CD4-positive, CD25-positive, alpha-beta regulatory T cell (primary cell): ENCODE data around the gene CCDC174. TPM values are rescaled to one million over a fixed set of nuclear protein-coding genes. Genes with fewer than 3 reads are reported as not detected.

ENCODE experiments used
- ATAC-seq, 2 donors: fragments of 150-1000 bp; cut with Tn5 transposase; one replicate each; pipeline ENCODE4 v1.10.0; 2021; ENCODE audit warnings: low read depth in 2 of 2, moderate number of reproducible peaks in 2 of 2, moderate library complexity in 1 of 2
- DNase-seq, 3 donors: peaks; one replicate each; pipeline versions ENCODE4 v3.0.0 to v3.0.0-alpha.2; 2012 to 2022; ENCODE audit warnings: mixed read lengths in 1 of 3
- H3K27ac ChIP-seq: one replicate; pipeline ENCODE4 v1.7.0; 2013; ENCODE audit warnings: mild to moderate bottlenecking, low read length; ENCODE audit not compliant: insufficient read depth, poor library complexity, severe bottlenecking
- H3K27me3 ChIP-seq: one replicate; pipeline ENCODE4 v1.7.0; 2013; ENCODE audit warnings: low read length; ENCODE audit not compliant: control insufficient read depth, insufficient read depth
- H3K36me3 ChIP-seq: one replicate; pipeline ENCODE4 v1.7.0; 2013; ENCODE audit warnings: mild to moderate bottlenecking, low read length, moderate library complexity; ENCODE audit not compliant: control insufficient read depth, insufficient read depth
- H3K4me1 ChIP-seq: 2 replicates; pipeline ENCODE4 v1.7.0; 2013; ENCODE audit warnings: mild to moderate bottlenecking, low read length; ENCODE audit not compliant: insufficient read depth, control insufficient read depth, poor library complexity, severe bottlenecking
- H3K4me3 ChIP-seq: one replicate; pipeline ENCODE4 v1.7.0; 2013; ENCODE audit warnings: low read depth, mild to moderate bottlenecking, low read length, moderate library complexity
- H3K9me3 ChIP-seq, 2 experiments: 1 replicate in 1 of 2; 2 replicates in 1 of 2; pipeline ENCODE4 v1.7.0; 2013; ENCODE audit warnings: low read length in 2 of 2, mild to moderate bottlenecking in 1 of 2, moderate library complexity in 1 of 2; ENCODE audit not compliant: control insufficient read depth in 2 of 2
- H3K27ac Mint-ChIP-seq, 3 donors: one replicate each; pipeline ENCODE4 v1.8.0; 2020 to 2022; ENCODE audit warnings: mild to moderate bottlenecking in 3 of 3, mixed read lengths in 3 of 3, moderate library complexity in 2 of 3
- H3K27me3 Mint-ChIP-seq: one replicate; pipeline ENCODE4 v1.8.0; 2022; ENCODE audit warnings: mild to moderate bottlenecking, mixed read lengths
- H3K36me3 Mint-ChIP-seq: one replicate; pipeline ENCODE4 v1.8.0; 2020; ENCODE audit warnings: mixed read lengths
- H3K4me1 Mint-ChIP-seq, 4 donors: one replicate each; pipeline ENCODE4 v1.8.0; 2020 to 2022; ENCODE audit warnings: mixed read lengths in 4 of 4, mild to moderate bottlenecking in 1 of 4
- H3K4me3 Mint-ChIP-seq, 4 donors: one replicate each; pipeline ENCODE4 v1.8.0; 2020 to 2022; ENCODE audit warnings: mild to moderate bottlenecking in 4 of 4, mixed read lengths in 4 of 4, moderate library complexity in 3 of 4
- H3K9me3 Mint-ChIP-seq, 7 donors: one replicate each; pipeline ENCODE4 v1.8.0; 2020 to 2022; ENCODE audit warnings: mixed read lengths in 7 of 7, mild to moderate bottlenecking in 3 of 7, moderate library complexity in 2 of 7
- polyA plus RNA-seq, 4 donors: library from polyadenylated mRNA; unstranded; fragments of 300-500 nt; fragmentation: Illumina TruSeq; gene quantifications; one replicate each; pipeline ENCODE4 v1.2.3, GENCODE V29; 2021
- total RNA-seq: library from RNA; stranded (reverse); gene quantifications from one replicate; pipeline ENCODE4 v1.2.3, GENCODE V29; 2022

CCDC174 gene
- total and polyA plus RNA-seq, 5 donors from 2014 or later: 16.3 to 55.7 (median 21.3) TPM

DNA sequence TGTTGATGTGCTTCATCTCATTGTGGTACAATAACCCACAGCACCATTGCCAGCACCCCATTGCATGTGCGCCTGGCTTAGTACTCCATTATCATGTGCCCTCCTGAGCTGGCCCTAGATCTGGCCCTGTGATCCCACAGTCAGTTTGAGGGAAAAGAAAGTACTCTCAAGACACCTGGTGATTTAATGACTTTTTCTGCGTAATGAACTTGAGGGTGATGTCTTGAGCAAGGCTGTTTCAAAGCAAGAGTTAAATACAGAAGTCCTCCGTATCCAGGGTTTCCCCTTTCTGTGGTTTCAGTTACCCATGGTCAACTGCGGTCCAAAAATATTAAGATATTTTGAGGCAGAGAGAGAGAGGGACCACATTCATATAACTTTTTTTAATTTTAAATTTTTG is 39.7 kb downstream of the CCDC174 start:
- H3K4me1 ChIP-seq: no peaks in the 10 kb centered on the region
- no peak for ATAC-seq
- H3K27ac ChIP-seq: no peak overlapping the region
- peaks cover 9% of the 10 kb centered on the region for H3K27me3 ChIP-seq
- H3K4me1 Mint-ChIP-seq: no peaks in the 10 kb centered on the region
- no peak overlapping the region for H3K4me3 Mint-ChIP-seq
- no peaks in the 10 kb centered on the region for H3K27me3 Mint-ChIP-seq
- no peaks in the 10 kb centered on the region for H3K9me3 ChIP-seq
- no peak overlapping the region for H3K27ac Mint-ChIP-seq
- H3K9me3 Mint-ChIP-seq: peaks cover 0 to 2% (median 0%) of the 10 kb centered on the region in 7 donors
- H3K36me3 ChIP-seq: no peaks in the 10 kb centered on the region
- no peak for DNase-seq
- peaks cover 5% of the 10 kb centered on the region for H3K36me3 Mint-ChIP-seq
- no peak overlapping the region for H3K4me3 ChIP-seq

DNA sequence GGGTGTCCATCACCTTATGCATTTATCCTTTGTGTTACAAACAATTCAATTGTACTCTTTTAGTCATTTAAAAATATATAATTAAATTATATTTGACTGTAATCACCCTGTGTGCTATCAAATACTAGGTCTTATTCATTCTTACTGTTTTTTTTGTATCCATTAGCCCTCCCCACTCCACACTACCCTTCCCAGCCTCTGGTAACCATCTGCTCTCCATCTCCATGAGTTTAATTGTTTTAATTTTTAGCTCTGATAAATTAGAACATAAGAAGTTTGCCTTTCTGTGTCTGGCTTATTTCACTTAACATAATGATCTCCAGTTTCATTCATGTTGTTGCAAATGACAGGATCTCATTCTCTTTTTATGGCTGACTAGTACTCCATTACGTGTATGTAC is 40.2 kb downstream of the CCDC174 start:
- Mint-ChIP-seq H3K4me1 (no peaks in the 10 kb centered on the region), H3K27ac (no peak overlapping the region), H3K36me3 (peaks cover 5% of the 10 kb centered on the region), H3K27me3 (no peaks in the 10 kb centered on the region), H3K9me3 (peaks cover 0 to 2% (median 0%) of the 10 kb centered on the region in 7 donors), H3K4me3 (no peak overlapping the region)
- Histone ChIP-seq H3K36me3 (no peaks in the 10 kb centered on the region), H3K4me3 (no peak overlapping the region), H3K27ac (no peak overlapping the region), H3K9me3 (no peaks in the 10 kb centered on the region), H3K4me1 (no peaks in the 10 kb centered on the region), H3K27me3 (peaks cover 9% of the 10 kb centered on the region)
- ATAC-seq (no peak), DNase-seq (no peak)

DNA sequence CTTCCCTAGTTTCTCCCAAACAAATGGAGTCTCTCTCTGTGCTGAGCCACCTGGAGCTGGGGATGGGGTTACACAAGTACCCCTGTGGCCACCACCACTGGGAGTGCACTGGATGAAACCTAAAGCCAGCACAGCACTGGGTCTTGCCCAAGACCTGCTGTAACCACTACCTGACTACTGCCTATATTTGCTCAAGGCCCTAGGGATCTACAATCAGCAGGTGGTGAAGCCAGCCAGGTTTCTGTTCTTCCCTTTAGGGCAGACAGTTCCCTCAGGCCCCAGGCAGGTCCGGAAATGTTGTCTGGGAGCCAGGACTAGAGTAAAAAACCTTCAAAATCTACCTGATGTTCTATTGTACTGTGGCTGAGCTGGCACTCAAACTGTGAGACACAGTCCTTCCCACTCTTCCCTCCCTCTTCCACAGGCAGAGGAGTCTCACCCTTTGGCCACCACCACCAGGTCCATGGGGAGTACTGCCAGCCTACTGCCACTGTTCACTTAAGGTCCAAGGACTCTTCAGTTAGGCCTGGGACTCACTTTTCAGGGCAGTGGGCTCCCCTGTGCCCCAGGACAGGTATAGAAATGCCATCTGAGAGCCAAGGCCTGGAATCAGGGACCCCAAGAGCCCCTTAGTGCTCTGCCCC is 47.2 kb downstream of the CCDC174 start:
- H3K36me3 Mint-ChIP-seq: no peaks in the 10 kb centered on the region
- H3K9me3 ChIP-seq: no peaks in the 10 kb centered on the region
- H3K9me3 Mint-ChIP-seq: peaks cover 0 to 4% (median 0%) of the 10 kb centered on the region in 7 donors
- H3K27me3 ChIP-seq: no peaks in the 10 kb centered on the region
- H3K4me1 ChIP-seq: no peaks in the 10 kb centered on the region
- DNase-seq: no peak
- no peak overlapping the region for H3K27ac ChIP-seq
- H3K27ac Mint-ChIP-seq: no peak overlapping the region
- no peak overlapping the region for H3K4me3 ChIP-seq
- no peak for ATAC-seq
- no peak overlapping the region for H3K4me3 Mint-ChIP-seq
- H3K27me3 Mint-ChIP-seq: no peaks in the 10 kb centered on the region
- H3K36me3 ChIP-seq: no peaks in the 10 kb centered on the region
- H3K4me1 Mint-ChIP-seq: no peaks in the 10 kb centered on the region

GRCh38 chr3:14699643-14700042 is 48.1 kb downstream of the CCDC174 start:
- Mint-ChIP-seq H3K4me3 (no peak overlapping the region), H3K36me3 (peaks cover 5% of the 10 kb centered on the region), H3K27ac (no peak overlapping the region), H3K9me3 (peaks cover 0 to 4% (median 0%) of the 10 kb centered on the region in 7 donors), H3K4me1 (no peaks in the 10 kb centered on the region), H3K27me3 (no peaks in the 10 kb centered on the region)
- H3K4me1 ChIP-seq: no peaks in the 10 kb centered on the region
- no peaks in the 10 kb centered on the region for H3K27me3 ChIP-seq
- H3K27ac ChIP-seq: no peak overlapping the region
- H3K4me3 ChIP-seq: no peak overlapping the region
- H3K36me3 ChIP-seq: no peaks in the 10 kb centered on the region
- ATAC-seq (no peak), DNase-seq (no peak)
- H3K9me3 ChIP-seq: no peaks in the 10 kb centered on the region

GRCh38 chr3:14700891-14701290 is 49.3 kb downstream of the CCDC174 start:
- H3K4me1 ChIP-seq: no peaks in the 10 kb centered on the region
- DNase-seq (no peak), ATAC-seq (no peak)
- H3K27me3 Mint-ChIP-seq: no peaks in the 10 kb centered on the region
- no peak overlapping the region for H3K4me3 Mint-ChIP-seq
- no peaks in the 10 kb centered on the region for H3K9me3 ChIP-seq
- peaks cover 5% of the 10 kb centered on the region for H3K36me3 Mint-ChIP-seq
- no peak overlapping the region for H3K27ac ChIP-seq
- H3K4me3 ChIP-seq: no peak overlapping the region
- H3K27ac Mint-ChIP-seq: no peak overlapping the region
- H3K9me3 Mint-ChIP-seq: peaks cover 0 to 4% (median 0%) of the 10 kb centered on the region in 7 donors
- H3K36me3 ChIP-seq: no peaks in the 10 kb centered on the region
- H3K4me1 Mint-ChIP-seq: no peaks in the 10 kb centered on the region
- no peaks in the 10 kb centered on the region for H3K27me3 ChIP-seq

GRCh38 chr3:14701676-14702075 is 50.1 kb downstream of the CCDC174 start:
- no peaks in the 10 kb centered on the region for H3K9me3 ChIP-seq
- ATAC-seq: no peak
- no peak overlapping the region for H3K27ac Mint-ChIP-seq
- H3K27me3 Mint-ChIP-seq: no peaks in the 10 kb centered on the region
- H3K4me1 ChIP-seq: no peaks in the 10 kb centered on the region
- H3K36me3 ChIP-seq: no peaks in the 10 kb centered on the region
- no peak overlapping the region for H3K4me3 Mint-ChIP-seq
- peaks cover 0 to 4% (median 0%) of the 10 kb centered on the region in 7 donors for H3K9me3 Mint-ChIP-seq
- peaks cover 5% of the 10 kb centered on the region for H3K36me3 Mint-ChIP-seq
- H3K27me3 ChIP-seq: no peaks in the 10 kb centered on the region
- no peaks in the 10 kb centered on the region for H3K4me1 Mint-ChIP-seq
- no peak for DNase-seq
- no peak overlapping the region for H3K27ac ChIP-seq
- no peak overlapping the region for H3K4me3 ChIP-seq

- Mint-ChIP-seq H3K4me1 (no peaks in the 10 kb centered on the region), H3K36me3 (peaks cover 5% of the 10 kb centered on the region), H3K9me3 (peaks cover 0 to 2% (median 0%) of the 10 kb centered on the region in 7 donors), H3K4me3 (no peak overlapping the region), H3K27ac (no peak overlapping the region), H3K27me3 (no peaks in the 10 kb centered on the region)
- DNase-seq (no peak), ATAC-seq (no peak)
- no peaks in the 10 kb centered on the region for H3K4me1 ChIP-seq
- no peak overlapping the region for H3K27ac ChIP-seq
- no peaks in the 10 kb centered on the region for H3K36me3 ChIP-seq
- H3K4me3 ChIP-seq: no peak overlapping the region
- H3K9me3 ChIP-seq: no peaks in the 10 kb centered on the region
- H3K27me3 ChIP-seq: no peaks in the 10 kb centered on the region
Observed at GRCh38 chr3:14703128-14703750, 51.7 kb downstream of the CCDC174 start.

DNA sequence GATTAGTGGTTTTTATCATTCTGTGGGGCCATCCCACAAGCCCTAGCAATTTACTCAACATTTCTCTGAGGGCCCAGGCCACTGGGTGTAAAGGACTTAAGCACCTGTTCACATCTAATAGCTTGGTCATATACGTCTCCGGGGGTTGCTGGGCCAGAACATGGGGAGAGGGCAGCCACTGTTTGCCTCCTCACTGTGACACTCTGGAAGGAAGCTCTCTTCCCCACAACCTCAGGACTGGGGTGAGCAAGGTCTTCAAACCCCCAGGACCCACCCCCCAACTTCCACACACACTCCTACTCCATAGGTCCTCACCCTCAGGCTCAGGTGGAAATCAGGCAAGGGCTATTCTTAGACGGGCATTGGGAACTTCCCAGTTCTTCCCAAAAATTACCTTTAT is 52.2 kb downstream of the CCDC174 start:
- no peaks in the 10 kb centered on the region for H3K36me3 ChIP-seq
- peaks cover 5% of the 10 kb centered on the region for H3K36me3 Mint-ChIP-seq
- H3K4me1 Mint-ChIP-seq: no peaks in the 10 kb centered on the region
- peaks cover 0 to 2% (median 0%) of the 10 kb centered on the region in 7 donors for H3K9me3 Mint-ChIP-seq
- H3K4me3 ChIP-seq: no peak overlapping the region
- H3K9me3 ChIP-seq: no peaks in the 10 kb centered on the region
- no peak overlapping the region for H3K27ac Mint-ChIP-seq
- H3K27ac ChIP-seq: no peak overlapping the region
- H3K27me3 ChIP-seq: no peaks in the 10 kb centered on the region
- H3K4me1 ChIP-seq: no peaks in the 10 kb centered on the region
- DNase-seq (no peak), ATAC-seq (no peak)
- no peaks in the 10 kb centered on the region for H3K27me3 Mint-ChIP-seq
- H3K4me3 Mint-ChIP-seq: no peak overlapping the region
